ENCODE measurements around the gene C1orf198. TPM values are rescaled to one million over a fixed set of nuclear protein-coding genes. Genes with fewer than 3 reads are reported as not detected.

Gene C1orf198
- polyA plus RNA-seq, 3 donors: 1.3 to 2.7 (median 1.6) TPM

DNA sequence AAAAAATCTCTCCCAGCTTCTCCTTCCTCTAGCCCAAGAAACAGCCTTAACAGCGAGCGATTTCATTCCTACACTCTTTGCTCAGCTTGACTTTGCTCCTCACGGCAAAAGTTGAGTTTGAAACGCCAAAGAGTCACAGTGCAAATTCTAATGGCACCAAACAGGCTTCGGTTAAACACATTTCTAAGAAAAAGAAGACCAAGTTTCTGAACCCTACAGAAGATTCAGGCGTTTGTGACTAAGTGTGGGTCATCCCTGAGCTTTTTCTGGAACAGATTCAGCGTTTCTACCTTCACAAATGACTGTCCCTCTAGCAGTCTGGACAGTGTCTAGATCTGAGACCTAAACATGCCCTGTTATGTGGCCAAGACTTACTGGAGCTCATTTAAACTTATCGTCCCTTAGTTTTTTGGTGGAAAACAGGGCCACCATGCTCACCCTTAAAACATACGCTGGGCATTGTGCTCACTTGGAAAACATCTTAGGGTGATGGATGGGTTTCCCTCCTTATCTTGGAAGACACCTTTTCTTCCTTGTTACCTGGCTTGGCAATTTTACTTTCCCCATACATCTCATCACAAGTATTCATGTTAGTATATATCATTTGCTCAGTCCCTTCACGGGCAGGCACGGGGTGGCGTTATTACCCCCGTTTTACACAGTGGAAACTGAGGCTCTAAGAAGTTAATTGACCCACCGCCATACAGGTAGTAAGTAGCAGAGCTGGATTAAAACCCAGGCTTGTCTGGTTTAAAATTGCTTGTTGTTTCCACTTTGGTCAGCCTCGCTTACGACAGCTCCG is 1.0 kb downstream of the C1orf198 start:
- 63% methylated on average over 10 of the region's 17 CpGs for WGBS (ENCODE audit: insufficient coverage)
- no peak for DNase-seq
- no peak overlapping the region for H3K27ac ChIP-seq (ENCODE audit: low read depth in 1 of 2, low read length in 2 of 2)
- H3K4me3 ChIP-seq (replicated peaks in 1 of 3; ENCODE audit: low read depth in 2 of 3, low read length in 3 of 3): peak overlapping the region; percentile 48 to 91 (median 86)
- H3K36me3 ChIP-seq (replicated peaks in 1 of 2; ENCODE audit: control insufficient read depth in 1 of 2, insufficient read depth in 2 of 2, low read length in 2 of 2): no peaks in the 10 kb centered on the region
- H3K9me3 Mint-ChIP-seq: peaks cover 0 to 6% (median 4%) of the 10 kb centered on the region in 7 donors
- H3K4me3 Mint-ChIP-seq: peak overlapping the region; percentile 90 to 93
- H3K27me3 Mint-ChIP-seq (ENCODE audit: low read depth in 3 of 3): peaks cover 37 to 50% (median 47%) of the 10 kb centered on the region in 3 donors
- peak overlapping the region in 2 of 7 donors; percentile 8 to 74 for H3K27ac Mint-ChIP-seq
- H3K9me3 ChIP-seq (replicated peaks in 1 of 2; ENCODE audit: control insufficient read depth in 1 of 2, insufficient read depth in 1 of 2, low read length in 2 of 2): no peaks in the 10 kb centered on the region
- H3K36me3 Mint-ChIP-seq: peaks cover 4 to 6% of the 10 kb centered on the region in 2 donors
- peaks cover 24 to 39% of the 10 kb centered on the region in 2 donors for H3K27me3 ChIP-seq (ENCODE audit: control insufficient read depth in 2 of 2, insufficient read depth in 2 of 2, low read length in 2 of 2)
- H3K4me1 ChIP-seq (ENCODE audit: control insufficient read depth in 1 of 2, insufficient read depth in 2 of 2, low read length in 2 of 2): peaks cover 11 to 15% of the 10 kb centered on the region in 2 donors
- intact Hi-C loops (cut with micrococcal nuclease): loop anchor here in 1 of 2 donors (5.0 kb wide), 1 partner anchor 110 kb away; the partner anchor contains the start of genes ARV1 and TTC13
- H3K79me2 ChIP-seq (ENCODE audit: insufficient read depth, low read length): no peaks in the 10 kb centered on the region
- H3K4me1 Mint-ChIP-seq: peaks cover 15% of the 10 kb centered on the region
- peak overlapping the region; percentile 98 for H3K4me2 ChIP-seq (replicated peaks; ENCODE audit: extremely low read depth, low read length, poor library complexity, severe bottlenecking)
- TF ChIP-seq, protein P1, sequence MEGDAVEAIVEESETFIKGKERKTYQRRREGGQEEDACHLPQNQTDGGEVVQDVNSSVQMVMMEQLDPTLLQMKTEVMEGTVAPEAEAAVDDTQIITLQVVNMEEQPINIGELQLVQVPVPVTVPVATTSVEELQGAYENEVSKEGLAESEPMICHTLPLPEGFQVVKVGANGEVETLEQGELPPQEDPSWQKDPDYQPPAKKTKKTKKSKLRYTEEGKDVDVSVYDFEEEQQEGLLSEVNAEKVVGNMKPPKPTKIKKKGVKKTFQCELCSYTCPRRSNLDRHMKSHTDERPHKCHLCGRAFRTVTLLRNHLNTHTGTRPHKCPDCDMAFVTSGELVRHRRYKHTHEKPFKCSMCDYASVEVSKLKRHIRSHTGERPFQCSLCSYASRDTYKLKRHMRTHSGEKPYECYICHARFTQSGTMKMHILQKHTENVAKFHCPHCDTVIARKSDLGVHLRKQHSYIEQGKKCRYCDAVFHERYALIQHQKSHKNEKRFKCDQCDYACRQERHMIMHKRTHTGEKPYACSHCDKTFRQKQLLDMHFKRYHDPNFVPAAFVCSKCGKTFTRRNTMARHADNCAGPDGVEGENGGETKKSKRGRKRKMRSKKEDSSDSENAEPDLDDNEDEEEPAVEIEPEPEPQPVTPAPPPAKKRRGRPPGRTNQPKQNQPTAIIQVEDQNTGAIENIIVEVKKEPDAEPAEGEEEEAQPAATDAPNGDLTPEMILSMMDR (IDR thresholded peaks at IDR 0.05): no peak
- no peaks in the 10 kb centered on the region for H4K20me1 ChIP-seq (ENCODE audit: insufficient read depth, low read length)
- peak overlapping the region; percentile 95 for H2AFZ ChIP-seq (ENCODE audit: insufficient read depth, low read depth, low read length, poor library complexity, severe bottlenecking)
- peak overlapping the region; percentile 80 for H3K9ac ChIP-seq (ENCODE audit: insufficient read depth, low read length, poor library complexity, severe bottlenecking)

DNA sequence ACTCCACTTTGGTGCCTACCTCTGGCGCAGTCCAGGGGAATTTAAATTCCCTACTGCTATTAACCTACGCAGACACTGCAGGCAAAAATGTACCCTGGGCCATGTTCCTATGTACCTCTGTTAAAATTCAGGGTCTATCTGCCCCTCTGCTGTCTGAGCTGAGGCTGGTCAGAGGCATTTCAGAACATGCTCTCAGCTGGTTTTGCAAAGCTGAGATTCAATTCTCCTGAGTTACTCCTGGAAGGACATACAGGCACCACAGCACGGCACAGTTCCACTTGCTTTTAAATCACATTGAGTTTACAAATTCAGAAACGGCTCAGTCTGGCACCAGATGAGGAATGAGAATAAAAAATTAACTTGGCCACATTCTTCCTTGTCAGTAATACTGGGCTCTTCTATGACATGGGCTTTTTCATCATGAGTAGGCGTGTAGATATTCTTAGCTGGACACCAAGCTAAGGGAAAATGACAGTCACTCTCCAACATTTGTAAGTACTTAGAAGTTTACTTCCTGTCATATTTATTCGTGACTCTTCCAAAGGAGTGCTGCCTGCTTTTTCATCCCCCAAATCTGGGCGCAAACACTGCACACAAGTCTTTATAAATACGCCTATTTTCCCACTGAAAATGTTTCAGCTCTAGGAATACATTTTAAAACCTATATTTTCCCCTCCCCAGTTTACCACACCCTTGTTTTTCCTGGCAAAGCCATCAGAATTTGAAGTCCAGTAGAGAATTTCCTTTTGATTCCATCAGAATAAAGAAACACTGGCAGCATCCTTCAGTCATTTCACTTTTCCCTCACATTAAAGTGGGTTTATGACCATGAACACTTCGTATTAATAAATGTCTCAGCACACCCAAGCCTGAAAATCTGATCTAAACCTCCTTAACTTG is 1.9 kb downstream of the C1orf198 start:
- Mint-ChIP-seq H3K36me3 (peaks cover 4 to 6% of the 10 kb centered on the region in 2 donors), H3K4me1 (peaks cover 15% of the 10 kb centered on the region), H3K27me3 (ENCODE audit: low read depth in 3 of 3) (peaks cover 37 to 42% (median 41%) of the 10 kb centered on the region in 3 donors), H3K9me3 (peaks cover 0 to 7% (median 4%) of the 10 kb centered on the region in 7 donors), H3K27ac (no peak overlapping the region), H3K4me3 (peak overlapping the region in 1 of 2 donors; percentile 90)
- Histone ChIP-seq H3K36me3 (replicated peaks in 1 of 2; ENCODE audit: control insufficient read depth in 1 of 2, insufficient read depth in 2 of 2, low read length in 2 of 2) (no peaks in the 10 kb centered on the region), H3K79me2 (ENCODE audit: insufficient read depth, low read length) (no peaks in the 10 kb centered on the region), H3K4me2 (replicated peaks; ENCODE audit: extremely low read depth, low read length, poor library complexity, severe bottlenecking) (no peak overlapping the region), H3K27me3 (ENCODE audit: control insufficient read depth in 2 of 2, insufficient read depth in 2 of 2, low read length in 2 of 2) (peaks cover 24 to 39% of the 10 kb centered on the region in 2 donors), H4K20me1 (ENCODE audit: insufficient read depth, low read length) (no peaks in the 10 kb centered on the region), H3K4me1 (ENCODE audit: control insufficient read depth in 1 of 2, insufficient read depth in 2 of 2, low read length in 2 of 2) (peaks cover 11 to 15% of the 10 kb centered on the region in 2 donors), H2AFZ (ENCODE audit: insufficient read depth, low read depth, low read length, poor library complexity, severe bottlenecking) (no peak overlapping the region), H3K4me3 (replicated peaks in 1 of 3; ENCODE audit: low read depth in 2 of 3, low read length in 3 of 3) (no peak overlapping the region), H3K9me3 (replicated peaks in 1 of 2; ENCODE audit: control insufficient read depth in 1 of 2, insufficient read depth in 1 of 2, low read length in 2 of 2) (no peaks in the 10 kb centered on the region), H3K9ac (ENCODE audit: insufficient read depth, low read length, poor library complexity, severe bottlenecking) (no peak overlapping the region), H3K27ac (ENCODE audit: low read depth in 1 of 2, low read length in 2 of 2) (no peak overlapping the region)
- no peak for DNase-seq
- intact Hi-C loops (cut with micrococcal nuclease): loop anchor here in 1 of 2 donors (5.0 kb wide), 1 partner anchor 111 kb away; the partner anchor contains the start of genes ARV1 and TTC13
- TF ChIP-seq, protein P1 (IDR thresholded peaks at IDR 0.05): no peak
- WGBS (ENCODE audit: insufficient coverage): 92% methylated on average over 6 of the region's 9 CpGs

Data from CD14-positive monocyte (primary cell).